Ovary (tissue), 3 donors: Measurements from ENCODE around the gene P4HA1.
"Not testable (repeated sequence)": the region's sequence is repeated elsewhere in the genome, so short reads cannot be mapped to it uniquely, and the experiment has no call there.

ENCODE experiments used
- EP300 ChIP-seq: sonication (generic); formaldehyde crosslinking; IDR thresholded peaks from one replicate; pipeline ENCODE4 v1.6.1; 2017; ENCODE audit warnings: antibody characterized with exemption
- POLR2A ChIP-seq: fragments of 450-650 bp; IDR thresholded peaks from one replicate; pipeline ENCODE4 v1.6.1; 2017; ENCODE audit warnings: antibody characterized with exemption, mild to moderate bottlenecking, moderate library complexity
- TF ChIP-seq, protein P1 (sequence below), 3 donors: fragments of 450-650 bp in 2 of 3; fragments of 200-600 bp in 1 of 3; IDR thresholded peaks; one replicate each; pipeline versions ENCODE4 v1.5.1 to v1.8.0; 2016 to 2022; ENCODE audit warnings: antibody characterized with exemption in 3 of 3, mild to moderate bottlenecking in 1 of 3
- donor health status: DM: no; HTN: no; CAD: no.

DNA sequence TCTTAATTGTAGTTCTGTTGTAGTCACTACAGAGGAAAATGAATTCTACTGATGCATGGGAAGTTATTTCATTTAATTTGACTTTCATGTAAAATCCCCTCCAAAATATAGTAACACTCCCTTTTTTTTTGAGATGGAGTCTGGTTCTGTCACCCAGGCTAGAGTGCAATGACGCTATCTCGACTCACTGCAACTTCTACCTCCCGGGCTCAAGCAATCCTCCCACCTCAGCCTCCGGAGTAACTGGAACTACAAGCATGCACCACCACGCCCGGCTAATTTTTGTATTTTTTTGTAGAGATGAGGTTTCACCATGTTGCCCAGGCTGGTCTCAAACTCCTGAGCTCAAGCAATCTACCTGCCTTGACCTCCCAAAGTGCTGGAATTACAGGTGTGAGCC, 60.4 kb downstream of the P4HA1 start:
- TF ChIP-seq, protein P1, sequence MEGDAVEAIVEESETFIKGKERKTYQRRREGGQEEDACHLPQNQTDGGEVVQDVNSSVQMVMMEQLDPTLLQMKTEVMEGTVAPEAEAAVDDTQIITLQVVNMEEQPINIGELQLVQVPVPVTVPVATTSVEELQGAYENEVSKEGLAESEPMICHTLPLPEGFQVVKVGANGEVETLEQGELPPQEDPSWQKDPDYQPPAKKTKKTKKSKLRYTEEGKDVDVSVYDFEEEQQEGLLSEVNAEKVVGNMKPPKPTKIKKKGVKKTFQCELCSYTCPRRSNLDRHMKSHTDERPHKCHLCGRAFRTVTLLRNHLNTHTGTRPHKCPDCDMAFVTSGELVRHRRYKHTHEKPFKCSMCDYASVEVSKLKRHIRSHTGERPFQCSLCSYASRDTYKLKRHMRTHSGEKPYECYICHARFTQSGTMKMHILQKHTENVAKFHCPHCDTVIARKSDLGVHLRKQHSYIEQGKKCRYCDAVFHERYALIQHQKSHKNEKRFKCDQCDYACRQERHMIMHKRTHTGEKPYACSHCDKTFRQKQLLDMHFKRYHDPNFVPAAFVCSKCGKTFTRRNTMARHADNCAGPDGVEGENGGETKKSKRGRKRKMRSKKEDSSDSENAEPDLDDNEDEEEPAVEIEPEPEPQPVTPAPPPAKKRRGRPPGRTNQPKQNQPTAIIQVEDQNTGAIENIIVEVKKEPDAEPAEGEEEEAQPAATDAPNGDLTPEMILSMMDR (IDR thresholded peaks at IDR 0.05): not testable (repeated sequence)
- not testable (repeated sequence) for TF ChIP-seq POLR2A, EP300
